Kasumi-1 (cell line): Measurements from ENCODE around the gene CCM2.
"Not testable (repeated sequence)": the region's sequence is repeated elsewhere in the genome, so short reads cannot be mapped to it uniquely, and the experiment has no call there.

Experiments used
- DNase-seq, 2 experiments: peaks; one replicate each; lab custom pipeline; 2025; lab: John Stamatoyannopoulos, UW

The CCM2 gene

GRCh38 chr7:45102785-45103712, 103.0 kb downstream of the CCM2 start:
- DNase-seq: no peak

GRCh38 chr7:45103958-45104843, 104.2 kb downstream of the CCM2 start:
- no peak for DNase-seq

GRCh38 chr7:45104844-45105587, 105.0 kb downstream of the CCM2 start:
- DNase-seq: no peak

DNA sequence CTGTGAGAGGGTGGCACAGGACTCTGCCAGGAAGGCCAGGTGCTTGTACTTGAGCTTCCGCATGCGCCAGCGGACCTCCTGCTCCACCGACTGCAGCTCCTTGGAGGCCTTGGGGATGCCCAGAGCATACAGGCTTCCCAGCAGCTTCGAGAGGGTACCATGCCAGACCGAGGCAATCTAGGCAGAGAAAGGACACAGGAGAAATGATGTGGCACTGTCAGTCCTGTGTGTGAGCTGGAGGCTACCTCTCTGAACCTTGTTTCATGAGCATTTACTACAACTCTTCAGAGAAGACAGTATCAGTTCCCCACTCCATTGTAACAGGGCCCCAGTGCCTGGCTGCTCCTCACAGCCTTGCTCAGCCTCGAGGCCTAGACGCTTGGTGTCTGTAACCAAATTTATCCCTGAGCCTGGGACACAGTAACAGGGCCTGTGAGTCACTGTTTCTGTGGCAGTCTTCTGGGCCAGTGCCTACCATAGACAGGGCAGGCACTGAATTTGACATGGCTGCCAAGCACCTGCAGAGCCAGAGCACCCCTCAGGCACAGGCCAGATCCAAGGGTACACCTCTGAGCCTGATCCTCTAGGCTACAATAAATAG, 105.7 kb downstream of the CCM2 start:
- no peak for DNase-seq

- no peak for DNase-seq
Measured at GRCh38 chr7:45106820-45107219, 106.8 kb downstream of the CCM2 start.

DNA sequence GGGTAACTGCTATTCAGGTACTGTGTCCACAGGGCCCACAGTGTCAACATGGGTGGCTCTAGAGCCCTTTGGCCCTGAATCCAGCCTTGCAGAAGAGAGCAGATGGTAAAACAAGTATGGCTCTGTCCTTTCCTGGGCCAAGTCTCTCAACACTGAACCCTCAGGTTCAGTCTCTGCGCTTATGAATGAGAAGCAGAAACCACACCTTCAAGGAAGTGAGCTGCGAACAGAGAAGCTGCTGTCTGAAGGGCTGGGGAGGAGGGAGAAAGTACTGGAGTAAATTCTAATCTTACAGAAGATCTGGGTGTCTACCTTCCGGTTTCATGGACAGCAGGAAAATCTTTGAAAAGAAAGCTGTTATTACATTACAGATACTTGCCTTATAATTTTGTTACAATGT, 107.4 kb downstream of the CCM2 start:
- no peak for DNase-seq

DNA sequence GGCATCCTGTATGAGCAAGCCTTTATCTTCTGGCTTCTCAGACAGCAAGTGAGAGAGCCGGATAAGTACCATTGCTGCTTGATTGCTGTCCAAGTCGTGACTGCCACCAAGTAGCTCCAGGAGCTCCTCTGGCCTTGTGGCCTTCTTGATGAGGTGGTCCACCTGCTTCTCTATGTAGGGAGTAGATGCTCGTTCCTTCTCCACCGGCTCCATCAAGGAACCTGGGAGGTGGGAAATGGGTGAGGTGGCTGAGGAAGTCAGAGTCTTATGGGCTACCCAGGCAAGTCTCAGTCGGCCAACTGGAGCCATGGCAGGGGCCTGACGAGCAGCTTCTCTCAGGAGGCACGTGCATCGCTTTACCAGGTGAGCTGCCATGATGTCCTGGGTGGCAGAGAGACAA, 108.9 kb downstream of the CCM2 start:
- DNase-seq: no peak

DNA sequence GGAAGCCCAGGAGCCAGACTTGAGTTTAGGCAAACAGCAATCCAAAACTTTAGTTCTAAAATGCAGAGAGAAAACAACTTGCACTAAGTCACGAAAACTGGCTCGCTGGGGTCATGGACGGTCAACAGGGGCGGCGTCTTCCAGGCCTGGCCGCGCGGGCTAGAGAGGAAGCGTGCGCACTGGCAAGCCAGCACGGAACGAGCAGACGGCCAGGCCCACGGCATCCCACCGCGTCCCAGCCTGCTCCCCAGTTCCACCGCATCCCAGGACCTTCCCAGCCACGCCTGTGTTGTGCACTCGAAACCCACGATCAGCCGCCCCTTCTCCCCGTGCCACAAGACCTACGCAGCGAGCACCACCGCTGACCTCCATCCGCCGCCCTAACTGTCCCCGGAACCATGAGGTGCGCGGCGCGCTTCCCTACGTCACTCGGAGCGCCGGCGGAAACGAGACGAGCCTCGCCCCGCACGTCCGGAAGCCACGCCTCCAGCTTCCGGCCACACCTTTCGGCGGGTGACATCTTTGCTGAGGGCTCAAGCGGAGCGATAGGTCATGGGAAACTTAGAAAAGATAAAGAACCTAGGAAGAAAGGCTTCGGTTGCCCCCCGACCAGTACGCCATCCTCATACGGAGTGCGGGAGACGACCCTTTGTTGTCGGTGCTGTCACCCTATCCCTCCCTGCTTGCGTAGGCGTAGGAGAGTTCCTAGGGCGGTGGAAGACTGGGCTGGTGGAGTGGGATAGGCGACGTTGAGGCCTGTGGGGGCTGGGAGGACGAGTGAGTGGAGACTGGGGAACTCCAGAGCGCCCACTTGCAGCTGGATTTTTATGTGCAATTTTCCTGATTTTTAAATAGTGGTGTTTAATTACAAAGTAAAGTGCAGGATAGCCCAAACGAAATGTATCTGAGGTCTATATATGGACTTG, 111.6 kb downstream of the CCM2 start, which contains the start of gene TBRG4:
TBRG4 (minus strand) TSS at position 400 of the 926 bp plus-strand sequence. CDS start 2,460 bp downstream, outside the sequence.
- DNase-seq: peak; percentile 97 to 99

- DNase-seq: no peak
Measured at GRCh38 chr7:45112648-45113047, 112.6 kb downstream of the CCM2 start.

GRCh38 chr7:45114257-45114656, 114.3 kb downstream of the CCM2 start:
- DNase-seq: not testable (repeated sequence)

DNA sequence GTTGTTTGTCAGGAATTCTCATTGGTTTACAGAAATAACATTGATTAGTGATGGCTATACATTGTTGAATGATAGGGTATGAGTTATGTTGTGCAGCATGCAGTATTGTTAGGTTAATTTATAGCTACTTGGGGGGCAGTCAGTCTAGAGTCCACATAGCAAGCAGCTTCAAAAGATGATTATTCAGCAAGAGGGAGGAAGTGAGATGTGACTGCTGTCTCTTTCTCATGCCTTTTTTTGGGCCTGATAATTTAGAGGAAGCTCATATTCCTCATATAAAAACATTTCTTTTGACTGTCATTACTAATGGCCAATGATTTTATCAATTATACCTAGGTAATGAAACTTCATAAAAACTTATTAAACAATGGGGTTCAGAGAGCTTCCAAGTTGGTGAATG, 114.9 kb downstream of the CCM2 start:
- no peak for DNase-seq

GRCh38 chr7:45116048-45116447, 116.0 kb downstream of the CCM2 start:
- no peak for DNase-seq

GRCh38 chr7:45117582-45117981, 117.6 kb downstream of the CCM2 start:
- DNase-seq: no peak

GRCh38 chr7:45118292-45118691, 118.3 kb downstream of the CCM2 start:
- DNase-seq: no peak

- no peak for DNase-seq
Measured at GRCh38 chr7:45118889-45119331, 118.9 kb downstream of the CCM2 start.

- DNase-seq: no peak
Measured at GRCh38 chr7:45119550-45119949, 119.5 kb downstream of the CCM2 start.

DNA sequence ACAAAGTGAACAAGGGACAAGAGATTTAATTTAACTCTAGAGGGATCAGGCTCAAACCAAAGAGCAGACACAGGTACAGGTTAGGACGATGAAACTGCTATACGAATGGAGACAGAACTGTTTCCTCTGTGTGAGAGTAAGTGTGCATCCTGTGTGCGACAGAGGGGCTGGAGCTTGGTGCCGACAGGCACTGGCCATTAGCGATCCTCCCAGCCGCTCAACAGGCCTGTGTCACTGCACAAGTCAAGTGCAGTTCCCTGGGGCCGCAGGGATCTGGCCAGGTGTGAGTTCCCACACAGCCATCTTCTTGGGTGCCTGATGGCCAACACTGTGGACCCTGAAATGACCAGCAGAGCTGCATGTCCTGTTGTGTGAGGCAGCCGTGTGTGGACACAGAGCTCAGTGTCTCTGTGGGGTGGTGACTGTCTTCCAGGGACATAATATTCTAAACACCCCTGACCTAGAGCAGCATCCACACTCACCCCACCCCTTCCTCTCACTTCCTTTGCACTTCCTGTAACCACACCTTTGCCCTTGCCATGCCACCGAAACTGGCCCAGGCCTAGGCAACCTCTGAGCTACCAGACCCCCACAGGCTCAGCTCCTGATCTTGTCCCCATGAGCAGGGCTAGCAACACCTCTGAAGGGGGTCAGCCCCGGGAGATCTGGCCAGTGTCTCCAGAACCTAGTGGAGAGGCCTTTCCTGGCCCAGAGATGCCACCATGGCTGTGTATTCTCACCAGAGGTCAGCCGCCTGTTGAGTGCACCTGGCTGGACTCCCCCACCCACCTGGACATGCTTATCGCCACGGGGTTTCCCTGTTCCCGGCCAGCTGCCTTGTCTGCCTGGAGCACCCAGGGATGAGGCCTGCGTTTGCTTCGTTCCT, 123.2 kb downstream of the CCM2 start:
- DNase-seq: no peak

GRCh38 chr7:45123913-45124710, 124.1 kb downstream of the CCM2 start:
- DNase-seq: no peak
